Measurements from ENCODE around the gene TMEM154.

Gene TMEM154

GRCh38 chr4:152572417-152573086 lies 107.2 kb downstream of the TMEM154 start:
- H3K4me3 ChIP-seq (replicated peaks in 1 of 2; ENCODE audit: low read depth in 2 of 2, low read length in 2 of 2), result peak overlapping the region in 1 of 2 donors; percentile 3
- peak; percentile 92 for DNase-seq (ENCODE audit: low read depth in 2 of 2)
- no peak for TF ChIP-seq CTCF (IDR thresholded peaks at IDR 0.05; ENCODE audit: low read depth, low read length)

GRCh38 chr4:152571770-152572169 lies 108.0 kb downstream of the TMEM154 start:
- TF ChIP-seq CTCF (IDR thresholded peaks at IDR 0.05; ENCODE audit: low read depth, low read length), result no peak
- H3K4me3 ChIP-seq (replicated peaks in 1 of 2; ENCODE audit: low read depth in 2 of 2, low read length in 2 of 2), result no peak overlapping the region
- no peak for DNase-seq (ENCODE audit: low read depth in 2 of 2)

- no peak overlapping the region for H3K4me3 ChIP-seq (replicated peaks in 1 of 2; ENCODE audit: low read depth in 2 of 2, low read length in 2 of 2)
- no peak for TF ChIP-seq CTCF (IDR thresholded peaks at IDR 0.05; ENCODE audit: low read depth, low read length)
- DNase-seq (ENCODE audit: low read depth in 2 of 2), result no peak
Measured at GRCh38 chr4:152571296-152571695, 108.5 kb downstream of the TMEM154 start.
